GM23248 (cell line): ENCODE data around the gene PLIN5.

ENCODE experiments used
- EZH2 ChIP-seq: fragments of 200-600 bp; sonication (generic); IDR thresholded peaks from 2 replicates; pipeline ENCODE4 v1.6.1; 2018; ENCODE audit warnings: antibody characterized with exemption, mild to moderate bottlenecking; ENCODE audit not compliant: insufficient read depth, poor library complexity, severe bottlenecking
- EZH2phosphoT487 ChIP-seq: fragments of 200-600 bp; sonication (generic); IDR thresholded peaks from 2 replicates; pipeline ENCODE4 v1.6.1; 2018; ENCODE audit warnings: antibody characterized with exemption, moderate library complexity, mild to moderate bottlenecking, low read depth; ENCODE audit not compliant: insufficient read depth

- TF ChIP-seq EZH2 (no peak), EZH2phosphoT487 (no peak)
Observed at GRCh38 chr19:4568886-4569285, 33.9 kb upstream of the PLIN5 start.
